SK-N-MC (cell line): ENCODE measurements around the gene NHP2.
A peak's percentile ranks its signal among the peaks of the same experiment; 100 is the strongest.
"Not testable (repeated sequence)": the region's sequence is repeated elsewhere in the genome, so short reads cannot be mapped to it uniquely, and the experiment has no call there.

ENCODE experiments used
- DNase-seq: peaks from one replicate; pipeline ENCODE4 v3.0.0-alpha.2; 2011; ENCODE audit warnings: low read depth, low spot score
- H3K27ac ChIP-seq: fragments of 200-600 bp; sonication (generic); 2 replicates; pipeline ENCODE4 v1.5.1; 2016; ENCODE audit warnings: mixed run types
- H3K36me3 ChIP-seq: fragments of 200-600 bp; sonication (generic); 2 replicates; pipeline ENCODE4 v1.6.1; 2017; ENCODE audit warnings: antibody characterized with exemption, low read length, mixed read lengths; ENCODE audit not compliant: insufficient read depth
- H3K4me3 ChIP-seq: fragments of 200-600 bp; sonication (generic); 2 replicates; pipeline ENCODE4 v1.5.1; 2016
- H3K9ac ChIP-seq: fragments of 200-600 bp; sonication (generic); 2 replicates; pipeline ENCODE4 v1.8.0; 2017; ENCODE audit warnings: mixed run types, mixed read lengths; ENCODE audit not compliant: insufficient read length
- H3K9me3 ChIP-seq: fragments of 200-600 bp; sonication (generic); 2 replicates; pipeline ENCODE4 v1.6.1; 2017; ENCODE audit warnings: low read depth, mild to moderate bottlenecking, antibody characterized with exemption, low read length, moderate library complexity, mixed read lengths
- EZH2 ChIP-seq: fragments of 200-600 bp; sonication (generic); IDR thresholded peaks from one replicate; pipeline ENCODE4 v1.6.1; 2017; ENCODE audit warnings: antibody characterized with exemption
- FOXP2 ChIP-seq: optimal IDR thresholded peaks from 2 replicates; pipeline ENCODE3; 2011; ENCODE audit warnings: mild to moderate bottlenecking, moderate library complexity; ENCODE audit not compliant: insufficient read depth; ENCODE audit errors: extremely low read length, control extremely low read depth
- POLR2AphosphoS5 ChIP-seq: IDR thresholded peaks from 2 replicates; pipeline ENCODE4 v1.6.1; 2012; ENCODE audit warnings: mild to moderate bottlenecking, low read depth, low read length, borderline replicate concordance

NHP2 gene

DNA sequence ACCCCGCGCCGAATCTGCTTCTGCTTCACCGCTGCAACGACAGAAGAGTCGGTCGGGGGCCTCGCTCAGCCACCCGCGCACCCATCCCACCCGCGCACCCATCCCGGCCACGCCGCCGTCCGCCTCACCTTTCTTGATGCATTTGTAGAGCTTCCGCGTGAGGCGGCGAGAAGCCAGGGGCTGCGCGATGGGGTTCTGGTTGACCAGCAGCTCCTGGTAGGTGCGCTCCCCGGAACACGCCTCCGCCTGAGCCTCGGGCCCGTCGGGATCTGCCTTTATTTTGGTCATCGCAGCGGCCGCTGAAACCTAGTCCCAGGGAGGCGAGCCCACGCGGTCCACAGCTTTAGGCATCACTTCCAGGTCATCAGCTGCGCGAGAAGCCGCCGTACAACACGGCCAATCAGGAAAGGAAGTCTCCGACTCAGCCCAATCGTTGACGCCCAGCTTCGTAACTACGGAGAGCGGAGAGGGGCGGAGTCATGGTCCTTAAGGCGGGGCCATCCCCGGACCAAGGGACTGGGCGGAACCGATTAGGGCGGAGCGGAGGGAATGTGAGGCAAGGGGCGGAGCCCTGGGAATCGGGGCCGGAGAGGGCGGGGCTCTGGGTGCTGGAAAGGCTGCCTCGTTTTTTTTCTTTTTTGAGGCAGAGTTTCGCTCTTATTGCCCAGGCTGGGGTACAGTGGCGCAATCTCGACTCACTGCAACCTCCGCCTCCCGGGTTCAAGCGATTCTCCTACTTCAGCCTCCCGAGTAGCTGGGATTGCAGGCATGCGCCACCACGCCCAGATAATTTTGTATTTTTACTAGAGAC, at the start of gene NHP2:
NHP2 (minus strand) TSS at position 356 of the 811 bp plus-strand sequence; CDS start at position 288, 68 bp downstream.
- Histone ChIP-seq H3K4me3 (peak within 1 kb of the TSS; percentile 84), H3K36me3 (peaks cover 39% of the 10 kb centered on the region; the same call in 1 of the 2 replicates), H3K27ac (no peak within 1 kb of the TSS), H3K9me3 (no peaks in the 10 kb centered on the region), H3K9ac (peak within 1 kb of the TSS; percentile 80)
- peak; percentile 93 for DNase-seq
- TF ChIP-seq POLR2AphosphoS5: peak; percentile 79
- no peak for TF ChIP-seq EZH2
- no peak for TF ChIP-seq FOXP2

DNA sequence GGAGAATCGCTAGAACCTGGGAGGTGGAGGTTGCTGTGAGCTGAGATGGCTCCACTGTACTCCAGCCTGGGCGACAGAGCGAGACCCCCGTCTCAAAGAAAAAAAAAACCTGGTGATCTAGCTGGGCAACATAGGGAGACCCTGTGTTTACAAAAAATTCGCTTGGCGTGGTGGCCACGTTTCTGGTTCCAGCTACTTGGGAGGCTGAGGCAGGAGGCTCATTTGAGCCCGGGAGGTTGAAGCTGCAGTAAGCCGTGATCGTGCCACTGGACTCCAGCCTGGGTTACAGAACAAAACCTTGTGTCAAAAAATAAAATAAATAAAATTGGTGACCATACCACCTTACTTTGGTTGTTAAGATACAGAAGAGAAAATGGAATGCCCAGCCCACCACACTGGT, 48.9 kb upstream of the NHP2 start:
- peaks cover 24% of the 10 kb centered on the region for H3K36me3 ChIP-seq
- H3K9me3 ChIP-seq: no peaks in the 10 kb centered on the region
- no peak overlapping the region for H3K4me3 ChIP-seq
- no peak for DNase-seq
- TF ChIP-seq POLR2AphosphoS5 (no peak), FOXP2 (no peak), EZH2 (no peak)
- H3K9ac ChIP-seq: no peak overlapping the region
- H3K27ac ChIP-seq: no peak overlapping the region

DNA sequence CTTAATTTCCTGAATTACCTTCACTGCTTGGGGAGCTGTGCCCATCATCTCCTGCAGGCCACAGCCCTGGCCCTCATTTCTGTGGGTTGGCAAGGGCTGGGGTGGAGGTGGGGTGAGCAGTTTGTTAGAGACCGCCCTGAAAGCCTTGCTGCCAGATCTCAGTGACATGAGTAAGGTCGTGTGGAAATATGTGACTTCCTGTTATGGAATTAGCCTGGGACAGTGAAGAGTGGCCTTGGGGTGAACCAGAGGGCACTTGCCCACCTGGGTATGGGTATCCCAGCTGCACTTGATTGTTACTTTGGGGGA, 48.2 kb upstream of the NHP2 start:
- DNase-seq: no peak
- Histone ChIP-seq H3K27ac (0 out of 2 replicates have a peak overlapping the region, but pooled peaks have one; percentile 22), H3K4me3 (no peak overlapping the region), H3K9me3 (no peaks in the 10 kb centered on the region), H3K9ac (no peak overlapping the region), H3K36me3 (peaks cover 17% of the 10 kb centered on the region)
- TF ChIP-seq EZH2 (no peak), FOXP2 (no peak)

DNA sequence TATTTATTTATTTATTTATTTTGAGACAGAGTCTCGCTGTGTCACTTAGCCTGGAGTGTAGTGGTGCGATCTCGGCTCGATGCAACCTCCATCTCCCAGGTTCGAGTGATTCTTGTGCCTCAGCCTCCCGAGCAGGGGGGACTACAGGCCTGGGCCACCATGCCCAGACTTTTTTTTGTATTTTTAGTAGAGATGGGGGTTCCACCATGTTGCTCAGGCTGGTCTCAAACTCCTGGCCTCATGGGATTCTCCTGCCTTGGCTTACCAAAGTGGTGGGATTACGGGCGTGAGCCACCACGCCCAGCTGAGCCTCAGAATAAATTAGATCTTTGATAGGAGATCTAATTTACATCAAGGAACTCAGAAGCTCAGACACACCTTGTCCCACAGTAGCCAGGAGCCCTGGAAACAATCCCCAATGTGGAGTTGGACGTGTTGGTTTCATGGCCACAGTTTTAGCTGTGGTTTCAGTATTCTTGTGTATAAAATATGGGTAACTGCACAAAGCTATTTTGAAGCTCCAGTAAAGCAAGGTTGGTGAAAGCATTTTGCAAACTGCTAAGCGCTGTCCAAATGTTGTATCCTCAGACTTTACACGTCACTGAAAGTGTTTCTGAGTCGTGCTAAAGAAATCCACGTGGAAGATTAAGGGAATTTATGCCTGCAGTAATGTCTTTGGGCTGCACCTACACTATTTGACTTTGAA, 47.7 kb upstream of the NHP2 start:
- Histone ChIP-seq H3K36me3 (peaks cover 12% of the 10 kb centered on the region), H3K9ac (no peak overlapping the region), H3K9me3 (no peaks in the 10 kb centered on the region), H3K4me3 (no peak overlapping the region), H3K27ac (0 out of 2 replicates have a peak overlapping the region, but pooled peaks have one; percentile 22)
- no peak for TF ChIP-seq EZH2
- no peak for TF ChIP-seq FOXP2
- no peak for TF ChIP-seq POLR2AphosphoS5
- DNase-seq: no peak

DNA sequence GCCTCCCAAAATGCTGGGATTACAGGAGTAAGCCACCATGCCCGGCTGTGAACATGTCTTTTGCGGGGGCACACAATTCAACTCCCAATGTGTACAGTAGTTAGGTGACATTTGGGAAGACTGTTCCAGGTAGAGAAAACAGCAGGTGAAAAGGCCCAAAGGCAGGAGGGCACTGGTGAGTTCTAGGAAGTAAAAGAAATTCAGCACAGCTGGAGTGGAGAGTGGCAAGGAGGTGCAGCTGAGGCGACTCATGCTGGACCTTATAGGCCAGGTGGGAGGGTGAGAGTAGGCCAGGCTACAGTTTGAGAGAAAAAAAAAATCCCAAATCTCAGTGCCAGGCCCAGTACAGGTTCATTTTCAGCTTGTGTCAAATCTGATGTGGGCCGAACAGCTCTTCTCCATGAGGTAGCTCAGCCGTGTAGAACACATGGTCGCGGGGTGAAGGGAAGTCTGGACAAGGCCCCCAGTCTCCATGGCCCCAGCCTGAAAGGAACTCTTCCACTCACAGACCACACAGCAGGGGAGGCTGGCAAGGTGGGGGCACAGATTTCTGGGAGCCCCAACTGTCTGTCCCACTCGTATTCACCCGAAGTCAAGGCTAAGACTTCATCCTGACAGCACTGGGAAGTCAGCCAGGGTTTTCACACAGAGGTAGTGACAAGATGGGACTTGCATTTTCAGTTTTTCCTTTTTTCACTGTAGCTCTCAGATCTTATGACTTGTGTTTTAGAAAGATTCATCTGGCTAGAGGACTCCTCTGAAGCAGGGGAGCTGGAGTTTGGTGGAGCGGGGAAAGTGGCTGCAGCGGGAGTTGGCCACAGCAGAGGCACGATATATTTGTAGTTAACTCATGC, 46.1 kb upstream of the NHP2 start:
- H3K36me3 ChIP-seq: no peaks in the 10 kb centered on the region
- H3K4me3 ChIP-seq: 0 out of 2 replicates have a peak overlapping the region, but pooled peaks have one; percentile 43
- no peaks in the 10 kb centered on the region for H3K9me3 ChIP-seq
- TF ChIP-seq FOXP2 (no peak), EZH2 (no peak), POLR2AphosphoS5 (no peak)
- no peak for DNase-seq
- peak overlapping the region; percentile 78 for H3K27ac ChIP-seq
- H3K9ac ChIP-seq: peak overlapping the region; percentile 47

DNA sequence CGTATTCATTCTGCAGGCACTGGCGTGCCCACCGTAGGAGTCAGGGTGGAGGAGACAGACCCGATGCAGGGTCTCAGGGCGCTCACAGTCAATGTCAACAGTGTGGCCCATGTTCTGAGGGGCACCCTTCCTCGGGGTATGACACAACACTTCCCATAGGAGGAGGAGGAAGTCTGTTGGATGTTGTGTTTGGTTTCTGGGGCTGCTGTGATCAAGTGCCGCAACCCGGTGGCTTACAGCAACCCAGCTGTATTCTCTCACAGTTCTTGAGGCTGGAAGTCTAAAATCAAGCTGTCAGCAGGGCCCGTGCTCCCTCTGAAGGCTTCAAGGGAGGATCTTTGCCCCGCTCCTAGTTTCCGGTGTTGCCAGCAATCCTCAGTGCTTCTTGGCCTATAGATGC, 45.0 kb upstream of the NHP2 start:
- DNase-seq: no peak
- Histone ChIP-seq H3K36me3 (no peaks in the 10 kb centered on the region), H3K4me3 (no peak overlapping the region), H3K9ac (no peak overlapping the region), H3K9me3 (no peaks in the 10 kb centered on the region), H3K27ac (no peak overlapping the region)
- no peak for TF ChIP-seq POLR2AphosphoS5
- TF ChIP-seq FOXP2: no peak
- no peak for TF ChIP-seq EZH2

DNA sequence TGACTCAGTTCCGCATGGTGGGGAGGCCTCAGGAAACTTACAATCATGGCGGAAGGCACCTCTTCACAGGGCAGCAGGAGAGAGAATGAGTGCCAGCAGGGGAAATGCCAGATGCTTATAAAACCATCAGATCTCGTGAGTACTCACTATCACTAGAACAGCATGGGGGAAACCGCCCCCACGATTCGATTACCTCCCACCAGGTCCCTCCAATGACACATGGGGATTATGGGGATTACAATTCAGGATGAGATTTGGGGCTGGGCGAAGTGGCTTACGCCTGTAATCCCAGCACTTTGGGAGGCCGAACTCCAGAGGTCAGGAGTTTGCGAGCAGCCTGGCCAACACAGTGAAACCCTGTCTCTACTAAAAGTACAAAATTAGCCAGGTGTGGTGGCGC, 44.5 kb upstream of the NHP2 start:
- H3K27ac ChIP-seq, H3K36me3 ChIP-seq, H3K4me3 ChIP-seq, DNase-seq, H3K9ac ChIP-seq, H3K9me3 ChIP-seq: not testable (repeated sequence)

DNA sequence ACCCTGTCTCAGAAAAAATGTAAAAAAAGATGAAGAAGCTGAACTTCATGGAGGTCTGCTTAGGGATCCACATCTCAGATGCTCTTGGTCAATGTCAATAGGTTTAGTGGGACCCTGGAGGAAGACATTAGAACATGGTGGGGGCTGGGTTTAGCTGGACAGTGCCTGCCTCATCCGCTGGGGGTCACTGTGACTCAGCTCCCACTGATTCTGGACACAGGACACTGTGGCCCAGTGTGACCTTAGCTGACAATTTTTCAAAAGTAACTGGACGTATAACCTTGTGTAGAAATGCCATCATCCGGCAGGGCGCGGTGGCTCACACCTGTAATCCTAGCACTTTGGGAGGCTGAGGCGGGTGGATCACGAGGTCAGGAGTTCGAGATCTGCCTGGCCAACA, 43.3 kb upstream of the NHP2 start:
- H3K9me3 ChIP-seq: no peaks in the 10 kb centered on the region
- no peak overlapping the region for H3K9ac ChIP-seq
- no peak for TF ChIP-seq FOXP2
- H3K4me3 ChIP-seq: no peak overlapping the region
- no peaks in the 10 kb centered on the region for H3K36me3 ChIP-seq
- DNase-seq: no peak
- no peak overlapping the region for H3K27ac ChIP-seq
